ENCODE measurements around the gene AKAP10. TPM values are rescaled to one million over a fixed set of nuclear protein-coding genes. Genes with fewer than 3 reads are reported as not detected.
"Not testable (repeated sequence)": the region's sequence is repeated elsewhere in the genome, so short reads cannot be mapped to it uniquely, and the experiment has no call there.

AKAP10 gene
- total RNA-seq, 1 donor from 2014 or later: 17.8 TPM

DNA sequence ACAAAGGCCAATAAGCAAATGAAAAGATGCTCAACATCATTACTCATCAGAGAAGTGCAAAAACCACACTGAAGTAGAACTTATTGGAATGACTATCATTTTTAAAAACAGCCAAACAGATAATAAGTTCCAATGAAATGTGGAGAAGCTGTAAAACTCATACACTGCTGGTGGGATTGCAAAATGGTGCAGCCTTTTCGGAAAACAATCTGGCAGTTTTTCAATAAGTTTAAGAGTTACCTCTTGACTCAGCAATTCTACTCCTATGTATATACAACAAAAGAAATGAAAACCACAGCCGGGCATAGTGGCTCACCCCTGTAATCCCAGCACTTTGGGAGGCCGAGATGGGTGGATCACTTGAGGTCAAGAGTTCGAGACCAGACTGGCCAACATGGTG is 49.3 kb downstream of the AKAP10 start:
- no peak for DNase-seq (ENCODE audit: low spot score)

DNA sequence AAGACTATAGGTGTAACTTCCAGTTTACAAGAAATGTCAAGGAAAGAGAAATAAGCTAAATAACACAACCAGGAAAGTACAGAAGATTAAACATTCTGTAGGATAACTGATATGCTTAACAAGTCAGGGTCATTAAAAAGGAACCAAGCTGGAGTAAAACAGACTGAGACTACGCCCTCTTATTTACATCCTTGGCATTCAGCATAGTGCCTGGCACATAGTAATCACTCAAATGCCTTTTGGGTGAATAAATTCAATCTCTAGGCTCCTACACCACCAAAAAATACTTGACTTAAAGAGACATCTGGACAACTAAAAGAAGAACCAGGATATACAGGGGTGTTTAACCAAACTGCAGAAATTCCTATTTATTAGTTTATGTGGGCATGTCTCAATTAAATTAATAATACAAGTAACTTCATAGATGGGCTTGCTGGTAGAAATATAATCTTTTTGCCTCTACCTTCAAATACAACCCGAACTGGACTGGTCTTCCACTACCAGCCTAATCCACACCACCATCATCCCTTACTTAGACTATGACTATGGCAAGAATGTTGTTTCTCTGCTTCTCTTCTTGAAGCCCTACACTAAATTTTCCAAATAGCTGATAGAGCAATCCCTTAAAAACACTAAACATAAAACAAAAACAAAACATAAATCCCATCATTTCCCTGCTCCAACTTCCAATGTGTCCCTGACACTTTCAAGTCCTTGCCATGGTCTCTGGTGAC is 62.2 kb downstream of the AKAP10 start:
- DNase-seq (ENCODE audit: low spot score): no peak

DNA sequence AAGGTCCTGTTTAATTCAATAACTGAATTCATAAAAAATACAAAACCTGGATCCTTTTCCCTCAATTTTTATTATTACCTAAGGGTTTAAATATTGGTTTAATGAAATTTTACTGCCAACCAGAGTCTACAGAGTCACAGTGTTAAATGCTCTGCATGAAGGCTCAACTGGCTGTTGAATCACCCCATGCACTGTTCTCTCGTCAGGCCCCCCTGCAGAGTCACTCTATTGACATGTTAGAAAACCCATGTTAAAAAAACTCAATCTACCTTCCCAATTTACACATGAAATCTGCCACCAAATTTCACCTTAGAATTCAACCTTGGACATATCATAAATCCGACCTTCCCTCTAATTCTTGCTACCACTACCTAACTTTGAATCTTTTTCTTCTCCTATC is 66.6 kb downstream of the AKAP10 start:
- DNase-seq (ENCODE audit: low spot score): no peak

- no peak for DNase-seq (ENCODE audit: low spot score)
Observed at GRCh38 chr17:19909139-19909538, 68.5 kb downstream of the AKAP10 start.

- no peak for DNase-seq (ENCODE audit: low spot score)
Observed at GRCh38 chr17:19905502-19905901, 72.1 kb downstream of the AKAP10 start.

- peak; percentile 21 for DNase-seq (ENCODE audit: low spot score)
Observed at GRCh38 chr17:19904924-19905323, 72.7 kb downstream of the AKAP10 start.

GRCh38 chr17:19904412-19904811 is 73.2 kb downstream of the AKAP10 start:
- no peak for DNase-seq (ENCODE audit: low spot score)

- DNase-seq (ENCODE audit: low spot score): no peak
Observed at GRCh38 chr17:19900809-19901208, 76.8 kb downstream of the AKAP10 start.

DNA sequence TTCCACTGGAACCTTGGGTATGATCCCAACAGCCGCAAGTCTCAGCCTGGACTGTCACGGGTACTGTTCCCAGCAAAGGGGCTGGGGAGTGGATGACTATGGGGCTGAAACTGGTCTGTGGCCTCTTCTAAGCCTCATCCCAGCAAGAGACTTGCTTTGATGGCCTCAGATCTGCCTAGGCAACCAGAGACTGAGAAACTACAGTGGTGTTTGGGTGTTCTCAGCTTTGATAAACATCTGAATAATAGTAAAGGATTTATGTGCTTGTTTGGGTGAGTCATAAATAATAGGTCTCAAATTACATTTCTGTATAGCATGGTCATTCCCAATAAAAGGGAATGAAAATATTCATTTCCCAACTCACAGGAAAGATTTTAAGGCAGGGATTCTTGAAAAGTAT is 79.7 kb downstream of the AKAP10 start:
- peak; percentile 47 for DNase-seq (ENCODE audit: low spot score)

DNA sequence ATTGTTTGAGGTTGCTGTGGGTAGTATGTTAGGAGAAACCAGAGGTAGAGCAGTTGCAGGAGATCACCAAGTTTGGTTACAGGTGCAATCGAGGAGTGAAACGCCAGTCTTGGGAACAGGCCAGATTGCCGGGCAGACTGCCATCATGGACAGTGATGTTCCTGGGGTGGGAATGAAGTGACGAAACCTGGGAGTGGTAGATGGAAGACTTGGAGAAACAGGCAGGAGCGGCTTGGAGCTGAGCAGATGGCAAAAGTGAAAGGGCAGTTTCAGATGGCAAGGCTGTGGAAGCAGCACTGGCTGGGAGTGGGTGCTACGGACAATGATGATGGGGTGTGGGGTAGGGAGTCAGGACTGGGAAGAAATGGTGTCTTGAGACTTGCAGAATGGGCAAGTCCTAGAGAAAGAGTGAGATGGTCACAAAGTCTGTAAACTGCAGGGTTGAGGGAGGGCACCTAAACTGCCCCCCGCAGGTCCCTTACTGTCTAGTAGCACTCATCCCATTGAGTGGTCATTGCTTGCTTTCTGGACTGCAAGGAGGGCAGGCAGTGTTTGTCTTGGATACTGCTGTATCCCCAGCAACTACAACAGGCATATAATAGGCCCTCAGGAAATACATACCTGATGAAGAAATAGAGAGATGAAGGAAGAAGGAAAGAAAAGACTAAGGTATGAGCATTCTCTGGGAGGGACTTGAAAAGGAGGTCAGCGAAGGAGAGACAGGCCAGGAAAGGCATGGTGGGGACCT is 80.4 kb downstream of the AKAP10 start:
- no peak for DNase-seq (ENCODE audit: low spot score)

DNA sequence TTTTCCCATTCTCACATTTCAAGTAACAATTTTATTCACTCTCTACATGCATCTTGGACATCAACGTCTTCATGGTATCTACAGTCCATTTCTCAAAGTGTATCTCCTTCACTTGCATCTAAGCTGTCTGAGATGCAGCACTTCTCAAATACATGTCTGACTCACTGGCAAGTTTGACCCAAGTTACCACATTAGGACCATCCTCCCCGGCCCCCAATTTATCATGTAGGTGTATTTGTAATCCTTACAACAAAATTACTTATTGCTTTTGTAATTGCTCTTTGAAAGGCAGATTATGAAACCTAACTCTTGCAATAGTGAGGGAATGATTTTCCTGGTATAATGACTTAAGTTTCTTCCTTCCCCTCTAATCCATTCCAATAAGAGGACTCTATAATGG is 80.9 kb downstream of the AKAP10 start:
- DNase-seq (ENCODE audit: low spot score): no peak

GRCh38 chr17:19890554-19890953 is 87.1 kb downstream of the AKAP10 start:
- DNase-seq (ENCODE audit: low spot score): not testable (repeated sequence)

DNA sequence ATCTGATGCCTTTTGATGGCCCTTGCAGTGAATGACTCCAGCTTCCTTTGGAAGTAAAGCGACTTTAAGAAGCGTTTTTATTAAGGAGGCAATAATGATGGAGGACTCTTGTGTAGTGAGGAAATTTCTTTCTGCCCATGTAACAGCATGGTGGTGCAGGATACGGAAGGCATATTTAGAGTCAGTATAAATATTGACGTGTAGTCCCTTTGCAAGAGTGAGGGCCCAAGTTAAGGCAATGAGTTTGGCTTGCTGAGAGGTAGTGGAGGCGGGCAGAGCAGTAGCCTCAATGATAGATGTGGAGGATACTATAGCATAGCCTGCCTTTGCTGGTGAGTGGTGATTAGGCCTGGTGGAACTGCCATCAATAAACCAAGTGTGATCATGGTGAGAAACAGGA is 87.6 kb downstream of the AKAP10 start:
- not testable (repeated sequence) for DNase-seq (ENCODE audit: low spot score)

DNA sequence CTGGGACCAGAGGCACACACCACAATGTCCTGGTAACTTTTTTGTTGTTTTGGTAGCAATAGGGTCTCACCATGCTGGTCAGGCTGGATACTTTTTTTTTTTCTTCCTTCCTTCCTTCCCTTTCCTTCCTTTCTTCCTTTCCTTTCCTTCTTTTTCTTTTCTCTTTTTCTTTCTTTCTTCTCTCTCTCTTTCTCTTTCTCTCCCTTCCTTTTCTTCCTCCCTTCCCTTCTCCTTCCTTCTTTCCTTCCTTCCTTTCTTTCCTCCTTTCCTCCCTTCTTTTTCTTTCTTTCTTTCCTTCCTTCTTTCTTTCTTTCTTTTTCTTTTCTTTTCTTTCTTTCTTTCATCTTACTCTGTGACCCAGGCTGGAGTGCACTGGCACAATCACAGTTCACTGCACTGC is 91.5 kb downstream of the AKAP10 start:
- no peak for DNase-seq (ENCODE audit: low spot score)

DNA sequence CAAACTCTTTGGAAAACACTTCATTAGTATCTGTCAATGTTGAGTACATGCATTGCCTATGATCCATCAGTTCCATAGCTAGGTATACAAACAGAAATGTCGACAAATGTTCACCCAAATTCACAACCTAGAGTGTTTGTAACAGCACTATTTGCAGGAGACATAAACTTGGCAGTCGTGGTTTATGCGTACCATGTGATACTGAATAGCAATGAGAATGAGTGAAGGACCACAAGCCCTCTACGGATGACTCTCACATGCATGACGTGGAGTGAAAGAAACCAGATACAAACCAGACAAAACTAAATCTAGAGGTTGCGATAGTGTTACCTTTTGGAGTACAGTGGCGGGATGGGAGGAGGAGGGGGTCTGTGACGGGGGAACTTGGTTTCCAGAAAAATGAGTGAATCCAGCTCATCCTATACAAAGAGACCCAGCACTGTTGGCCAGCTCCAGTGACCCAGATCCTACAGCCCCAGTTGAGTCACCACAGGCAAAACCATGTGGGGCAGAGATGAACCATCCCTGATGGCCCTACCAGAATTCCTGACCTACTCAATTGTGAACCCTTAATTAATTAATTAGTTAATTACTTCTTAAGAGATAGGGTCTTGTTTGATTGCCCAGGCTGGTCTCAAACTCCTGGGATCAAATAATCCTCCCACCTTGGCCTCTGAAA is 94.0 kb downstream of the AKAP10 start:
- no peak for DNase-seq (ENCODE audit: low spot score)

DNA sequence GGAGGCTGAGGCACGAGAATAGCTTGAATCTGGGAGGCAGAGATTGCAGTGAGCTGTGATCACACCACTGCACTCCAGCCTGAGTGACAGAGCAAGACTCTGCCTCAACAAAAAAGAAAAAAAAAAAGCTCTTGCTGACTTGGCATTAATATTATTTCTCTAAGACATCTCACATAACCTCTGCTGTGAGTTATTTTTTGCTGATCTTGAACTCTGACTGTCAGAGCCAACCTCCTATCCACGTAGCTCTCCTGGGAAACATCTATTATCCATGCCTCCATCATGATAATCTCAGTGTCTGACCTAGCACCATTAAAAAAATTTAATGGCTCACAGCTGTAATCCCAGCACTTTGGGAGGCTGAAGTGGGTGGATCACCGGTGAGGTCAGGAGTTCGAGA is 97.2 kb downstream of the AKAP10 start:
- no peak for DNase-seq (ENCODE audit: low spot score)

DNA sequence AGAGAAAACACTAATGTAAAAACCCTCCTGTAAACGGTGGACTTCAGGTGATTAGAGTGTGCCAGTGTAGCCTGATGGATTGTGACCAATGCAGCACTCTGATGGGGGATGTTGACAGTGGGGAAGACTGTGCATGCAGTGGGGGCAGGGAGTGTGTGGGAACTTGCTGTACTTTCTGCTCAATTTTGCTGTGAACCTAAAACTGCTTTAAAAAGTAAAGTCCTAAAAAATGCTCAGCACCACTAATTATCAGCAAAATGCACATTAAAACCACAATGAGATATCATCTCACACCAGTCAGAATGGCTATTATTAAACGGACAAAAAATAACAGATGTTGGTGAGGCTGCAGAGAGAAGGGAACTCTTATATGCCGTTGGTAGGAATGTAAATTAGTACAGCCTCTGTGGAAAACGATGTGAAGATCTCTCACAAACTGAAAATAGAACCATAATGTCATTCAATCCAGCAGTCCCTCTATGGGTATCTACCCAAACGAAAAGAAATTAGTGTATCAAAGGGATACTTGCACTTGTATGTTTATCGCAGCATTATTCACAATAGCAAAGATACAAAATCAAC is 100.2 kb downstream of the AKAP10 start:
- no peak for DNase-seq (ENCODE audit: low spot score)

- peak; percentile 45 for DNase-seq (ENCODE audit: low spot score)
Observed at GRCh38 chr17:19876529-19877161, 101.0 kb downstream of the AKAP10 start.

- DNase-seq (ENCODE audit: low spot score): no peak
Observed at GRCh38 chr17:19874256-19874655, 103.4 kb downstream of the AKAP10 start.

GRCh38 chr17:19873346-19873745 is 104.3 kb downstream of the AKAP10 start:
- DNase-seq (ENCODE audit: low spot score): no peak

- DNase-seq (ENCODE audit: low spot score): no peak
Observed at GRCh38 chr17:19868079-19868395, 109.6 kb downstream of the AKAP10 start.

All from umbilical cord (tissue), 2 donors.